Small intestine (tissue), 7 donors: ENCODE measurements around the gene MYO7A. TPM values are rescaled to one million over a fixed set of nuclear protein-coding genes. Genes with fewer than 3 reads are reported as not detected.

ENCODE experiments used
- DNase-seq, 2 donors: peaks; one replicate each; pipeline versions ENCODE4 v3.0.0 to v3.0.0-alpha.2; 2013
- FAIRE-seq: peaks from 2 replicates; lab custom pipeline; 2012; peaks lifted over from hg19 to GRCh38; lab: Jason Lieb, UNC
- H3K27ac ChIP-seq, 3 donors: one replicate each; pipeline ENCODE4 v1.5.1; 2013; ENCODE audit warnings: low read length in 2 of 3, mild to moderate bottlenecking in 2 of 3, control low read depth in 1 of 3, inconsistent platforms in 1 of 3, low read depth in 1 of 3, moderate library complexity in 1 of 3
- H3K27me3 ChIP-seq, 3 donors: one replicate each; pipeline ENCODE4 v1.6.1; 2013; ENCODE audit warnings: low read length in 3 of 3, inconsistent platforms in 1 of 3; ENCODE audit not compliant: control insufficient read depth in 3 of 3, insufficient read depth in 3 of 3
- H3K36me3 ChIP-seq, 3 donors: one replicate each; pipeline ENCODE4 v1.6.1; 2013; ENCODE audit warnings: low read length in 3 of 3, inconsistent platforms in 1 of 3, low read depth in 1 of 3, mild to moderate bottlenecking in 1 of 3, moderate library complexity in 1 of 3; ENCODE audit not compliant: control insufficient read depth in 3 of 3, insufficient read depth in 2 of 3
- H3K4me1 ChIP-seq, 3 donors: one replicate each; pipeline ENCODE4 v1.6.1; 2013; ENCODE audit warnings: low read length in 2 of 3, inconsistent platforms in 1 of 3, low read depth in 1 of 3, mild to moderate bottlenecking in 1 of 3, moderate library complexity in 1 of 3; ENCODE audit not compliant: control insufficient read depth in 3 of 3, insufficient read depth in 2 of 3
- H3K4me3 ChIP-seq, 3 donors: one replicate each; pipeline ENCODE4 v1.5.1; 2013; ENCODE audit warnings: low read length in 3 of 3, control low read depth in 1 of 3, inconsistent platforms in 1 of 3, low read depth in 1 of 3, mild to moderate bottlenecking in 1 of 3, moderate library complexity in 1 of 3
- H3K9me3 ChIP-seq, 2 donors: one replicate each; pipeline ENCODE4 v1.6.1; 2013; ENCODE audit warnings: low read depth in 1 of 2, low read length in 1 of 2; ENCODE audit not compliant: control insufficient read depth in 2 of 2, insufficient read depth in 1 of 2
- WGBS, 3 donors: extraction: QIAGEN DNeasy Blood & Tissue Kit; methylation state at CpG; one replicate each; pipeline ENCODE4 v1.1.7; 2013; 5-methylcytosine and 5-hydroxymethylcytosine counted together
- polyA plus RNA-seq, 4 donors: library from polyadenylated mRNA; stranded (reverse) in 3 of 4; unstranded in 1 of 4; fragments of 200-250 nt in 3 of 4; fragments of 120-200 nt in 1 of 4; gene quantifications; one replicate each; pipeline versions ENCODE4 v1.2.1 to v1.2.3, GENCODE V29; 2013
- donor health status: healthy with polysubstance abuse.
- donor health status: control.
- donor health status: control.
- donor health status: Bipolar disorder and iron deficiency.
- donor health status: healthy.

The MYO7A gene
- polyA plus RNA-seq, 4 donors = 1.4 to 74.2 (median 2.2) TPM

GRCh38 chr11:77189588-77190210, 61.7 kb downstream of the MYO7A start:
- peaks cover 0 to 40% (median 0%) of the 10 kb centered on the region in 3 donors for H3K4me1 ChIP-seq
- FAIRE-seq = no peak
- WGBS, 3 donors = 82 to 90% (median 90%) methylated on average over 28 of the region's 28 CpGs
- H3K27me3 ChIP-seq = no peaks in the 10 kb centered on the region
- H3K4me3 ChIP-seq = no peak overlapping the region
- peaks cover 0 to 65% (median 0%) of the 10 kb centered on the region in 3 donors for H3K36me3 ChIP-seq
- H3K9me3 ChIP-seq = no peaks in the 10 kb centered on the region
- DNase-seq = no peak
- H3K27ac ChIP-seq = peak overlapping the region in 1 of 3 donors; percentile 93

GRCh38 chr11:77190331-77191075, 62.5 kb downstream of the MYO7A start:
- H3K27ac ChIP-seq = no peak overlapping the region
- H3K27me3 ChIP-seq = no peaks in the 10 kb centered on the region
- no peak overlapping the region for H3K4me3 ChIP-seq
- FAIRE-seq (no peak), DNase-seq (no peak)
- H3K4me1 ChIP-seq = peaks cover 0 to 40% (median 0%) of the 10 kb centered on the region in 3 donors
- no peaks in the 10 kb centered on the region for H3K9me3 ChIP-seq
- WGBS, 3 donors = 89 to 93% (median 93%) methylated on average over 21 of the region's 21 CpGs
- H3K36me3 ChIP-seq = peaks cover 0 to 73% (median 0%) of the 10 kb centered on the region in 3 donors

- no peak overlapping the region for H3K4me3 ChIP-seq
- WGBS, 3 donors = 70 to 87% (median 86%) methylated on average over 11 of the region's 11 CpGs
- peaks cover 0 to 78% (median 0%) of the 10 kb centered on the region in 3 donors for H3K36me3 ChIP-seq
- H3K9me3 ChIP-seq = no peaks in the 10 kb centered on the region
- no peak overlapping the region for H3K27ac ChIP-seq
- no peaks in the 10 kb centered on the region for H3K27me3 ChIP-seq
- peaks cover 0 to 38% (median 0%) of the 10 kb centered on the region in 3 donors for H3K4me1 ChIP-seq
- FAIRE-seq (no peak), DNase-seq (no peak)
Observed at GRCh38 chr11:77191429-77191822, 63.4 kb downstream of the MYO7A start.

- H3K27me3 ChIP-seq = no peaks in the 10 kb centered on the region
- peaks cover 0 to 83% (median 0%) of the 10 kb centered on the region in 3 donors for H3K36me3 ChIP-seq
- no peak overlapping the region for H3K27ac ChIP-seq
- no peak overlapping the region for H3K4me3 ChIP-seq
- 24 to 49% (median 45%) methylated on average over 27 of the region's 27 CpGs for WGBS, 3 donors
- H3K4me1 ChIP-seq = peaks cover 0 to 33% (median 0%) of the 10 kb centered on the region in 3 donors
- H3K9me3 ChIP-seq = no peaks in the 10 kb centered on the region
- FAIRE-seq (no peak), DNase-seq (peak; percentile 88 to 90)
Observed at GRCh38 chr11:77191823-77192495, 63.9 kb downstream of the MYO7A start.

GRCh38 chr11:77193167-77193566, 65.1 kb downstream of the MYO7A start:
- no peak for FAIRE-seq
- Histone ChIP-seq H3K36me3 (peaks cover 0 to 88% (median 0%) of the 10 kb centered on the region in 3 donors), H3K27ac (no peak overlapping the region), H3K27me3 (no peaks in the 10 kb centered on the region), H3K4me1 (peaks cover 0 to 23% (median 0%) of the 10 kb centered on the region in 3 donors), H3K4me3 (no peak overlapping the region), H3K9me3 (no peaks in the 10 kb centered on the region)
- DNase-seq = no peak

GRCh38 chr11:77193911-77194830, 66.1 kb downstream of the MYO7A start:
- no peaks in the 10 kb centered on the region for H3K9me3 ChIP-seq
- H3K4me1 ChIP-seq = peaks cover 0 to 13% (median 0%) of the 10 kb centered on the region in 3 donors
- no peak overlapping the region for H3K27ac ChIP-seq
- peaks cover 0 to 91% (median 0%) of the 10 kb centered on the region in 3 donors for H3K36me3 ChIP-seq
- no peak overlapping the region for H3K4me3 ChIP-seq
- FAIRE-seq (no peak), DNase-seq (peak in 1 of 2 donors; percentile 56)
- 85 to 87% (median 86%) methylated on average over 15 of the region's 15 CpGs for WGBS, 3 donors
- H3K27me3 ChIP-seq = no peaks in the 10 kb centered on the region

- no peak for FAIRE-seq
- Histone ChIP-seq H3K36me3 (peaks cover 0 to 91% (median 0%) of the 10 kb centered on the region in 3 donors), H3K4me1 (peaks cover 0 to 5% (median 0%) of the 10 kb centered on the region in 3 donors), H3K27ac (no peak overlapping the region), H3K4me3 (no peak overlapping the region), H3K9me3 (no peaks in the 10 kb centered on the region), H3K27me3 (no peaks in the 10 kb centered on the region)
- DNase-seq = no peak
- 87 to 91% (median 88%) methylated on average over 16 of the region's 16 CpGs for WGBS, 3 donors
Observed at GRCh38 chr11:77195071-77195755, 67.2 kb downstream of the MYO7A start.
